Uterus (tissue), 4 donors: Measurements from ENCODE around the gene TNS4. TPM values are rescaled to one million over a fixed set of nuclear protein-coding genes. Genes with fewer than 3 reads are reported as not detected.

ENCODE experiments used
- DNase-seq, 2 donors: peaks; one replicate each; pipeline ENCODE4 v3.0.0-alpha.2; 2019 to 2020
- H3K27ac ChIP-seq, 2 donors: fragments of 200-600 bp; sonication (generic); 1 replicate in 1 of 2; 2 replicates in 1 of 2; pipeline ENCODE4 v1.5.1; 2016 to 2018
- H3K27me3 ChIP-seq, 2 donors: fragments of 200-600 bp; sonication (generic); one replicate each; pipeline ENCODE4 v1.5.1; 2018 to 2019; ENCODE audit warnings: control low read depth in 1 of 2
- H3K36me3 ChIP-seq, 2 donors: fragments of 200-600 bp; sonication (generic); one replicate each; pipeline ENCODE4 v1.5.1; 2019; ENCODE audit warnings: control low read depth in 1 of 2
- H3K4me1 ChIP-seq, 2 donors: fragments of 200-600 bp; sonication (generic); one replicate each; pipeline ENCODE4 v1.5.1; 2018 to 2019; ENCODE audit warnings: control low read depth in 1 of 2
- H3K4me3 ChIP-seq, 2 donors: fragments of 200-600 bp; sonication (generic); 1 replicate in 1 of 2; 2 replicates in 1 of 2; pipeline ENCODE4 v1.5.1; 2018 to 2019; ENCODE audit warnings: mild to moderate bottlenecking in 1 of 2
- H3K9me3 ChIP-seq, 2 donors: fragments of 200-600 bp; sonication (generic); one replicate each; pipeline ENCODE4 v1.5.1; 2019; ENCODE audit warnings: control low read depth in 1 of 2
- CTCF ChIP-seq, 4 experiments: fragments of 200-600 bp in 2 of 4; fragments of 450-650 bp in 2 of 4; sonication (generic) in 2 of 4; IDR thresholded peaks; one replicate each; pipeline ENCODE4 v1.5.1; 2016 to 2019; ENCODE audit warnings: antibody characterized with exemption in 4 of 4, mild to moderate bottlenecking in 2 of 4, moderate library complexity in 1 of 4
- POLR2A ChIP-seq, 2 donors: fragments of 450-650 bp; IDR thresholded peaks; one replicate each; pipeline ENCODE4 v1.6.1; 2016; ENCODE audit warnings: antibody characterized with exemption in 2 of 2, mild to moderate bottlenecking in 1 of 2, moderate library complexity in 1 of 2
- intact Hi-C: fragments of 100-400 bp; cut with DNase I; formaldehyde crosslinking; loops from one replicate; pipeline ENCODE4 v1.15.1; 2023; ENCODE audit warnings: low total_unique reads
- total RNA-seq, 4 donors: library from RNA; depleted of rRNA in 3 of 4; stranded (reverse); fragments of >200 nt in 3 of 4; gene quantifications; one replicate each; pipeline versions ENCODE4 v1.1.0 to v1.2.4, GENCODE V29; 2014 to 2023
- donor health status: DM: yes; HTN: yes; CAD: no.

The TNS4 gene
- total RNA-seq, 4 donors from 2014 or later: 0.09 to 2.6 (median 0.28) TPM; not detected in 1

- Histone ChIP-seq H3K4me1 (peaks cover 7 to 51% of the 10 kb centered on the region in 2 donors), H3K9me3 (no peaks in the 10 kb centered on the region), H3K27me3 (no peaks in the 10 kb centered on the region), H3K4me3 (no peak overlapping the region), H3K27ac (peak overlapping the region; percentile 70 to 84), H3K36me3 (no peaks in the 10 kb centered on the region)
- peak in 1 of 2 donors; percentile 65 for DNase-seq
- no peak for TF ChIP-seq CTCF (IDR thresholded peaks at IDR 0.05)
- TF ChIP-seq POLR2A (IDR thresholded peaks at IDR 0.05): no peak
- intact Hi-C loops: no loop called here
These were observed 44.9 kb downstream of the TNS4 start for GRCh38 chr17:40456396-40456951.

GRCh38 chr17:40454613-40454995, 46.8 kb downstream of the TNS4 start:
- intact Hi-C loops: no loop called here
- Histone ChIP-seq H3K4me3 (no peak overlapping the region), H3K27ac (peak overlapping the region; percentile 94 to 97), H3K27me3 (no peaks in the 10 kb centered on the region), H3K36me3 (no peaks in the 10 kb centered on the region), H3K4me1 (peaks cover 16 to 65% of the 10 kb centered on the region in 2 donors), H3K9me3 (no peaks in the 10 kb centered on the region)
- no peak for TF ChIP-seq POLR2A (IDR thresholded peaks at IDR 0.05)
- no peak for TF ChIP-seq CTCF (IDR thresholded peaks at IDR 0.05)
- DNase-seq: no peak

- H3K4me1 ChIP-seq: peaks cover 18 to 68% of the 10 kb centered on the region in 2 donors
- no peaks in the 10 kb centered on the region for H3K9me3 ChIP-seq
- H3K27ac ChIP-seq: peak overlapping the region; percentile 94 to 97
- TF ChIP-seq CTCF (IDR thresholded peaks at IDR 0.05) (no peak), POLR2A (IDR thresholded peaks at IDR 0.05) (no peak)
- peak in 1 of 2 donors; percentile 41 for DNase-seq
- no peaks in the 10 kb centered on the region for H3K36me3 ChIP-seq
- intact Hi-C loops: no loop called here
- H3K27me3 ChIP-seq: no peaks in the 10 kb centered on the region
- no peak overlapping the region for H3K4me3 ChIP-seq
These were observed 47.4 kb downstream of the TNS4 start for GRCh38 chr17:40453881-40454612.

- no peaks in the 10 kb centered on the region for H3K27me3 ChIP-seq
- H3K9me3 ChIP-seq: no peaks in the 10 kb centered on the region
- H3K27ac ChIP-seq: peak overlapping the region; percentile 94 to 97
- intact Hi-C loops: no loop called here
- TF ChIP-seq POLR2A (IDR thresholded peaks at IDR 0.05) (no peak), CTCF (IDR thresholded peaks at IDR 0.05) (no peak)
- H3K4me1 ChIP-seq: peaks cover 25 to 75% of the 10 kb centered on the region in 2 donors
- H3K4me3 ChIP-seq: no peak overlapping the region
- DNase-seq: no peak
- no peaks in the 10 kb centered on the region for H3K36me3 ChIP-seq
These were observed 48.5 kb downstream of the TNS4 start for GRCh38 chr17:40452921-40453378.

GRCh38 chr17:40452216-40452787, 49.1 kb downstream of the TNS4 start:
- H3K4me1 ChIP-seq: peaks cover 25 to 69% of the 10 kb centered on the region in 2 donors
- H3K36me3 ChIP-seq: no peaks in the 10 kb centered on the region
- H3K4me3 ChIP-seq: no peak overlapping the region
- no peaks in the 10 kb centered on the region for H3K27me3 ChIP-seq
- H3K27ac ChIP-seq: peak overlapping the region; percentile 94 to 97
- intact Hi-C loops: no loop called here
- TF ChIP-seq POLR2A (IDR thresholded peaks at IDR 0.05) (peak in 1 of 2 donors; percentile 20), CTCF (IDR thresholded peaks at IDR 0.05) (no peak)
- H3K9me3 ChIP-seq: no peaks in the 10 kb centered on the region
- peak; percentile 75 to 87 for DNase-seq
